Activated B cell treated with CpG ODN at 0.5 μM for 24 hours (primary cell): ENCODE results near the gene STIM2. TPM values are rescaled to one million over a fixed set of nuclear protein-coding genes. Genes with fewer than 3 reads are reported as not detected.
A peak's percentile ranks its signal among the peaks of the same experiment; 100 is the strongest.

Experiments
- ATAC-seq: fragments of 200-7000 bp; cut with Tn5 transposase; one replicate; pipeline ENCODE4 v1.10.0; 2021; ENCODE audit warnings: low read depth, mild to moderate bottlenecking, moderate library complexity
- CTCF ChIA-PET: fragments of 350-600 bp; sonication (Branson Sonifier 250); formaldehyde crosslinking; loops from one replicate; lab custom pipeline; 2021; ENCODE audit warnings: antibody characterized with exemption; lab: Charles Lee
- POLR2A ChIA-PET: fragments of 350-600 bp; sonication (Branson Sonifier 250); formaldehyde crosslinking; loops from one replicate; lab custom pipeline; 2021; ENCODE audit warnings: antibody characterized with exemption; lab: Charles Lee
- DNase-seq: peaks from one replicate; pipeline ENCODE4 v3.0.0; 2022
- H3K27ac Mint-ChIP-seq: one replicate; pipeline ENCODE4 v1.8.0; 2020; ENCODE audit warnings: mixed read lengths
- H3K27me3 Mint-ChIP-seq: one replicate; pipeline ENCODE4 v1.8.0; 2021; ENCODE audit warnings: mixed read lengths
- H3K36me3 Mint-ChIP-seq: one replicate; pipeline ENCODE4 v1.8.0; 2021; ENCODE audit warnings: low read depth, mixed read lengths
- H3K4me1 Mint-ChIP-seq: one replicate; pipeline ENCODE4 v1.8.0; 2021; ENCODE audit warnings: mixed read lengths
- H3K4me3 Mint-ChIP-seq: one replicate; pipeline ENCODE4 v1.8.0; 2020; ENCODE audit warnings: mild to moderate bottlenecking, mixed read lengths
- H3K9me3 Mint-ChIP-seq: one replicate; pipeline ENCODE4 v1.8.0; 2020; ENCODE audit warnings: mixed read lengths
- intact Hi-C: fragments of 100-400 bp; cut with micrococcal nuclease; formaldehyde crosslinking; loops from one replicate; pipeline ENCODE4 v1.15.1; 2024
- total RNA-seq: library from RNA; stranded (reverse); gene quantifications from 2 replicates; pipeline ENCODE4 v1.2.3, GENCODE V29; 2022
- TF ChIP-seq, protein P1 (sequence below): fragments of 200-600 bp; IDR thresholded peaks from one replicate; pipeline ENCODE4 v1.8.0; 2022; ENCODE audit warnings: antibody characterized with exemption, mild to moderate bottlenecking

STIM2 gene
- total RNA-seq, 1 donor from 2014 or later, result 59.8 TPM

GRCh38 chr4:26815706-26816105 is 44.9 kb upstream of the STIM2 start:
- POLR2A ChIA-PET, result no interaction called here
- H3K36me3 Mint-ChIP-seq, result no peaks in the 10 kb centered on the region
- CTCF ChIA-PET, result no interaction called here
- TF ChIP-seq, protein P1, sequence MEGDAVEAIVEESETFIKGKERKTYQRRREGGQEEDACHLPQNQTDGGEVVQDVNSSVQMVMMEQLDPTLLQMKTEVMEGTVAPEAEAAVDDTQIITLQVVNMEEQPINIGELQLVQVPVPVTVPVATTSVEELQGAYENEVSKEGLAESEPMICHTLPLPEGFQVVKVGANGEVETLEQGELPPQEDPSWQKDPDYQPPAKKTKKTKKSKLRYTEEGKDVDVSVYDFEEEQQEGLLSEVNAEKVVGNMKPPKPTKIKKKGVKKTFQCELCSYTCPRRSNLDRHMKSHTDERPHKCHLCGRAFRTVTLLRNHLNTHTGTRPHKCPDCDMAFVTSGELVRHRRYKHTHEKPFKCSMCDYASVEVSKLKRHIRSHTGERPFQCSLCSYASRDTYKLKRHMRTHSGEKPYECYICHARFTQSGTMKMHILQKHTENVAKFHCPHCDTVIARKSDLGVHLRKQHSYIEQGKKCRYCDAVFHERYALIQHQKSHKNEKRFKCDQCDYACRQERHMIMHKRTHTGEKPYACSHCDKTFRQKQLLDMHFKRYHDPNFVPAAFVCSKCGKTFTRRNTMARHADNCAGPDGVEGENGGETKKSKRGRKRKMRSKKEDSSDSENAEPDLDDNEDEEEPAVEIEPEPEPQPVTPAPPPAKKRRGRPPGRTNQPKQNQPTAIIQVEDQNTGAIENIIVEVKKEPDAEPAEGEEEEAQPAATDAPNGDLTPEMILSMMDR, result no peak
- H3K27me3 Mint-ChIP-seq, result peaks cover 57% of the 10 kb centered on the region
- ATAC-seq, result no peak
- intact Hi-C loops, result no loop called here
- peaks cover 35% of the 10 kb centered on the region for H3K4me1 Mint-ChIP-seq
- no peak overlapping the region for H3K27ac Mint-ChIP-seq
- H3K4me3 Mint-ChIP-seq, result no peak overlapping the region
- DNase-seq, result no peak
- peaks cover 7% of the 10 kb centered on the region for H3K9me3 Mint-ChIP-seq

DNA sequence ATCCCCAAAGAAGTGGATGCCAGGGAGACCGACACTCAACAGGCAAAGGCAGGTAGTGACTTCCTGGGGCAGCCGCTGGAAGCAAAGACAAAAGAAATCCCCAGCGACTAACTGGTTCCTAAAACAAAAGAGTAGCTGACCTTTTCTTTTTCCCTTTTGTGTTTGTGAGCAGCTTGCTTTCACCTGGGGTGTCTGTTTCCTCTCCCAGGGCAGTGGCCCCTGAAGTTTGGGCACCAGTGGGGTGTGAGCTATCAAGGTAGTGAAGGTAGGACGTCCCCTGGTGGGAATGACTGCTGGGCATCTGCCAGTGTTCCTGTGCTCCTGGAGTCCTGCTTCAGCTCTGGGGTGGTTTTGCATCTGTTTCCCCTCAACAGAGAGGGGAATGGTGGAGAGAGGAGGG is 41.6 kb upstream of the STIM2 start:
- Mint-ChIP-seq H3K27ac (no peak overlapping the region), H3K9me3 (peaks cover 6% of the 10 kb centered on the region), H3K27me3 (peaks cover 62% of the 10 kb centered on the region), H3K4me1 (peaks cover 48% of the 10 kb centered on the region), H3K36me3 (no peaks in the 10 kb centered on the region), H3K4me3 (no peak overlapping the region)
- intact Hi-C loops, result no loop called here
- CTCF ChIA-PET, result no interaction called here
- TF ChIP-seq, protein P1, result no peak
- ATAC-seq, result no peak
- POLR2A ChIA-PET, result interaction anchor here (1.1 kb wide), 1 partner anchor 10 kb away, joined by 3 read pairs; no protein-coding TSS in a partner anchor
- no peak for DNase-seq

DNA sequence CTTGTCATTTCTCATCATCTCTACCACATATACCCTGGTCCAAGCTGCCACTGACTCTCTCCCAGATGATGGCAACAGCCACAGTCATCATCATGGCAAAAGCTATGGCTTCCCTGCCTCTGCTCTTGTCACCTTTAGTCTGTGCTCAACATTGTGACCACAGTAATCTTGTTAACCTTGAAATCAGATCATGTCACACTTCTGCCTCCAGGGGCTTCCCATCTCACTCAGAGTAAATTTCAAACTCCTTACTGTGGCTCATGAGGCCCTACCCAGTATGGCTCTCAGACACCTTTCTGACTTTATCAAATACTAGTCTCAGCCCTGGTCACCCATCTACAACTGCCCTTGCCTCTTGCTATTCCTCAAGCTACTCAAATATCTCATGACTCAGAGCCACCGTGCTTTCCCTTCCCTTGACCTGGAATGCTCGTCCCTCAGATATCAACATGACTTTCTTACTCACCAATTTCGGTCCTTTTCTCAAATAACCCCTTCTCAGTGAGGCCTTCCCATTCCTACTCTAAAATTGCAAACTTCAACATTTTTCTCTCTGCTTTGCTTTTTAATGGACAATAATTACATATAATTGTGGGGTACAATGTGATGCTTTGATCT is 41.1 kb upstream of the STIM2 start:
- H3K27me3 Mint-ChIP-seq, result peaks cover 61% of the 10 kb centered on the region
- H3K27ac Mint-ChIP-seq, result no peak overlapping the region
- intact Hi-C loops, result loop anchor here (10.0 kb wide), 1 partner anchor 1655 kb away; the partner anchor contains the start of gene SEPSECS
- no peaks in the 10 kb centered on the region for H3K36me3 Mint-ChIP-seq
- POLR2A ChIA-PET, result interaction anchor here (1.1 kb wide), 1 partner anchor 10 kb away, joined by 3 read pairs; no protein-coding TSS in a partner anchor
- peaks cover 52% of the 10 kb centered on the region for H3K4me1 Mint-ChIP-seq
- peaks cover 6% of the 10 kb centered on the region for H3K9me3 Mint-ChIP-seq
- CTCF ChIA-PET, result no interaction called here
- DNase-seq, result no peak
- no peak for ATAC-seq
- no peak overlapping the region for H3K4me3 Mint-ChIP-seq
- TF ChIP-seq, protein P1, result no peak

GRCh38 chr4:26820346-26820745 is 40.3 kb upstream of the STIM2 start:
- Mint-ChIP-seq H3K36me3 (no peaks in the 10 kb centered on the region), H3K4me1 (peaks cover 53% of the 10 kb centered on the region), H3K9me3 (peaks cover 6% of the 10 kb centered on the region), H3K27ac (peak overlapping the region; percentile 31), H3K4me3 (no peak overlapping the region), H3K27me3 (peaks cover 56% of the 10 kb centered on the region)
- POLR2A ChIA-PET, result no interaction called here
- TF ChIP-seq, protein P1, result no peak
- no peak for DNase-seq
- intact Hi-C loops, result loop anchor here (10.0 kb wide), 1 partner anchor 1656 kb away; the partner anchor contains the start of gene SEPSECS
- ATAC-seq, result no peak
- CTCF ChIA-PET, result no interaction called here

DNA sequence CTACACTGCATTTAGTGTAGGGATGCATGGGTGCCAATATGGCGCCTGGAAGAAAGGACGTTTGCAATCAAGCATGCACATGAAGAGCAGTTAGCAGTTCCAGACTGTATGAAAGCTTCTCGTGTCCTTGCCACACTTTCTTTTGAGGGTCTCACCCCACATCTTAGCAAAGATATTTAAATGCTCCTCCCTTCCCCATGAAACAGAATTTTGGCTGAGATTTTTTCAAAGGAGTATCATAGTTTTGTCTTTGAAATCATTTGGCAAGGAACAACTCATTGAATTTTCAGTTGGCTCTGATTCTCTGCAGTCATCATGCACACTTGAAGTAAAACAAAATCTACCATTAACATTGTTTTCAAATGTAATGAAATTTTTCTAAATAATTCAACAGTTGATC is 39.6 kb upstream of the STIM2 start:
- Mint-ChIP-seq H3K9me3 (peaks cover 6% of the 10 kb centered on the region), H3K4me3 (no peak overlapping the region), H3K27me3 (peaks cover 51% of the 10 kb centered on the region), H3K27ac (no peak overlapping the region), H3K4me1 (peaks cover 59% of the 10 kb centered on the region), H3K36me3 (no peaks in the 10 kb centered on the region)
- TF ChIP-seq, protein P1, result no peak
- CTCF ChIA-PET, result no interaction called here
- intact Hi-C loops, result loop anchor here (10.0 kb wide), 1 partner anchor 1656 kb away; the partner anchor contains the start of gene SEPSECS
- POLR2A ChIA-PET, result no interaction called here
- no peak for ATAC-seq
- no peak for DNase-seq
